ENCODE measurements around the gene PRKN. TPM values are rescaled to one million over a fixed set of nuclear protein-coding genes. Genes with fewer than 3 reads are reported as not detected.

PRKN gene
- total RNA-seq, 4 donors from 2014 or later, result 5.2 to 121 (median 6.9) TPM

DNA sequence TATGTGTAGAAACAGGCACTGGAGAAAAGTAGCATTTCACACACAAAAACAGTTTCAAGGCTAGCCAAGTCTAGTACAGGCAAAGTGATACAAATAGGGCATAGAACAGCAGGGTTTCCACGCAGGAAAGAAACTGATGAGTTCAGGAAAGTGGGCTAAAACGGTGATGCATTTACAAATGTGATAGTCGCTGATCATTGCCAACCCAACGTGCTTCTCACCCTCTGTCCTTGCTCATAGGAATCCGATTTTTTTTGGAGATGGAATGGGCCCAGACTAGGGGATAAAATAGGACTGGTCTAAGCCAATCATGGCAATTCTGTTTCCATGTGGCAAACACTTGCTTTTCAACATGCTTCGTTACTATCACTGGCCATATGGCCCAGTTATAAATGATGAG lies 536.6 kb downstream of the PRKN start:
- no peak overlapping the region for H3K4me3 ChIP-seq (replicated peaks in 1 of 3)
- no peak overlapping the region for H3K27ac ChIP-seq
- no peaks in the 10 kb centered on the region for H3K9me3 ChIP-seq
- 93 to 95% methylated on average over 6 of the region's 6 CpGs for WGBS, 2 donors
- no peaks in the 10 kb centered on the region for H3K36me3 ChIP-seq
- intact Hi-C loops (cut with DNase I), result no loop called here
- H3K4me1 ChIP-seq, result no peaks in the 10 kb centered on the region
- no peak for DNase-seq
- no peak for TF ChIP-seq CTCF (IDR thresholded peaks at IDR 0.05)
- no peaks in the 10 kb centered on the region for H3K27me3 ChIP-seq

DNA sequence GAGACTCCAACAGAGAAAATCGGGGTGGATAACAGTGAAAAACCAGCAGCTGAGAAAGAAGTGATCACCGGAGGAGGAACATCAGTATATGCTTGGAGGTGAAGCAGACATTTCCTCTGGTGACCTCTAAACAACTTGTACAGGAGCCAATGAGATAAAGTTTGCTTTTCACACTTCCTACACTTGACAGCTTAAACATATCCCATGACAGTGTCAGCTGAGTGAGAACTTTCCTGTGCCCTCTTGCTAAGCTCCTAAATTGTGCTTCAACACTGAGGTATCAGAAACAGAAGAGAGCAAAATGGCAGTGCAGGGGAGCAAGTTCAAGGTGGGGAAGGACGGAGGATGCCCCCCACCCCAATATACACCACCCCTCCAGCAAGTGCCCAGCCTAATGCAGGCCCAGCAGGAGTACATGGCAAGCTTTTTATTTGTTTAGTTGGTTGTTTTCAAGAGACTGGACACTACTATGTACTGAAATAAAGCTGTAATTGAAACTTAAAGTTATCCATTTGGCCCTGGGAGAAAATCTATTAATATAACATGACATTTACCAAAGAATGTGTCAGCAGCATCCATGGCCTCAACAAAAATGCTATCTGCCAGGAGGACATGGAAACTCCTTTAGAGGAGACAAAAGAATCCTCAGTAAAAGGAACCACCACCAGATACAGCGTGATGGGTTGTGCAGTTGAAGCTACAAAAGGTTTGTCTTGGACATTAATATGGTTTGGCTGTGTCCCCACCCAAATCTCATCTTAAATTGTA lies 540.2 kb downstream of the PRKN start:
- TF ChIP-seq CTCF (IDR thresholded peaks at IDR 0.05), result no peak
- no peak for TF ChIP-seq POLR2A (IDR thresholded peaks at IDR 0.05)
- Histone ChIP-seq H3K9me3 (no peaks in the 10 kb centered on the region), H3K27ac (no peak overlapping the region), H3K27me3 (no peaks in the 10 kb centered on the region), H3K4me1 (no peaks in the 10 kb centered on the region), H3K36me3 (no peaks in the 10 kb centered on the region), H3K4me3 (replicated peaks in 1 of 3) (no peak overlapping the region)
- intact Hi-C loops (cut with DNase I), result no loop called here
- DNase-seq, result no peak
- WGBS, 2 donors, result 82 to 90% methylated on average over 4 of the region's 4 CpGs

GRCh38 chr6:162184465-162184864 lies 543.1 kb downstream of the PRKN start:
- Histone ChIP-seq H3K27ac (no peak overlapping the region), H3K4me1 (no peaks in the 10 kb centered on the region), H3K9me3 (no peaks in the 10 kb centered on the region), H3K36me3 (no peaks in the 10 kb centered on the region), H3K27me3 (no peaks in the 10 kb centered on the region), H3K4me3 (replicated peaks in 1 of 3) (no peak overlapping the region)
- TF ChIP-seq POLR2A (IDR thresholded peaks at IDR 0.05) (no peak), CTCF (IDR thresholded peaks at IDR 0.05) (no peak)
- no peak for DNase-seq
- 89 to 95% methylated on average over 9 of the region's 9 CpGs for WGBS, 2 donors
- intact Hi-C loops (cut with DNase I), result no loop called here

- Histone ChIP-seq H3K36me3 (no peaks in the 10 kb centered on the region), H3K4me1 (no peaks in the 10 kb centered on the region), H3K27ac (no peak overlapping the region), H3K9me3 (no peaks in the 10 kb centered on the region), H3K4me3 (replicated peaks in 1 of 3) (no peak overlapping the region), H3K27me3 (no peaks in the 10 kb centered on the region)
- 81 to 82% methylated on average over 6 of the region's 6 CpGs for WGBS, 2 donors
- intact Hi-C loops (cut with DNase I), result no loop called here
- TF ChIP-seq POLR2A (IDR thresholded peaks at IDR 0.05) (no peak), CTCF (IDR thresholded peaks at IDR 0.05) (no peak)
- no peak for DNase-seq
Observed at GRCh38 chr6:162181741-162182401, 545.7 kb downstream of the PRKN start.

DNA sequence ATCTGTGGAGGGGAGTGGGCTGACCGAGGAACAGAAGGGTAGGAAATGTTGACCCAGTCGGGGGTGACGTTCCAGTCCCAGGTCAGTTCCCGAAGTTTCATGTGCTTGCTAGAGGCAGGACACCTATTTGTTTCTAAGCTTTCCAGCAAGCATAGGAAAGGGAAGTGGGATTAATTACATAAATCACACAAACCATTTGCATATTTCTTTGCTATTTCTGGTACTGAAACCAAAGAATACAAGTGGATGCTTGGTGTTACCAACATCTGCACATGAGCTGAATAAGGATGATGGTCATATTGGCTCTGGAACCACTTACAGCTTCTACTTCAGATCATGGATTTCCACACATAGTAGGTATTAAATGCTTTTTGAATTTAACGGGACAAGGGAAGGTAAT lies 546.5 kb downstream of the PRKN start:
- 91% methylated on average over 5 of the region's 5 CpGs for WGBS, 2 donors
- DNase-seq, result no peak
- no peaks in the 10 kb centered on the region for H3K36me3 ChIP-seq
- no peaks in the 10 kb centered on the region for H3K27me3 ChIP-seq
- H3K4me3 ChIP-seq (replicated peaks in 1 of 3), result no peak overlapping the region
- intact Hi-C loops (cut with DNase I), result no loop called here
- H3K9me3 ChIP-seq, result no peaks in the 10 kb centered on the region
- H3K4me1 ChIP-seq, result no peaks in the 10 kb centered on the region
- no peak overlapping the region for H3K27ac ChIP-seq
- no peak for TF ChIP-seq POLR2A (IDR thresholded peaks at IDR 0.05)
- TF ChIP-seq CTCF (IDR thresholded peaks at IDR 0.05), result no peak

Data from thyroid gland (tissue), 4 donors.